ENCODE results near the gene ARHGAP25. TPM values are rescaled to one million over a fixed set of nuclear protein-coding genes. Genes with fewer than 3 reads are reported as not detected.
A peak's percentile ranks its signal among the peaks of the same experiment; 100 is the strongest.

Gene ARHGAP25
- total RNA-seq, 2 experiments from 2014 or later, result 18.6 to 43.8 TPM

- no peaks in the 10 kb centered on the region for H3K79me2 ChIP-seq (ENCODE audit: insufficient read depth, low read depth, low read length)
- H3K4me3 ChIP-seq (ENCODE audit: low read depth, low read length, poor library complexity, severe bottlenecking), result no peak overlapping the region
- ChIA-PET CTCF (ENCODE audit: unreplicated experiment) (no interaction called here), POLR2A (interaction anchor here (1.1 kb wide), 1 partner anchor 99 kb away, joined by 3 read pairs; no protein-coding TSS in a partner anchor)
- no TSS peak for BruUV-seq (replicated peaks)
- H4K20me1 ChIP-seq (ENCODE audit: insufficient read depth, low read length), result no peaks in the 10 kb centered on the region
- DNase-seq (ENCODE audit: low spot score), result no peak
- no peaks in the 10 kb centered on the region for H3K36me3 ChIP-seq (ENCODE audit: insufficient read depth, low read length)
- peak overlapping the region; percentile 47 for H3K4me2 ChIP-seq (ENCODE audit: low read length)
- H2AFZ ChIP-seq (ENCODE audit: low read length), result peak overlapping the region; percentile 90
- H3K9me3 ChIP-seq (ENCODE audit: low read length), result no peaks in the 10 kb centered on the region
- TF ChIP-seq EZH2phosphoT487 (IDR thresholded peaks at IDR 0.05; ENCODE audit: borderline replicate concordance, low read depth, low read length) (no peak), CTCF (conservative IDR thresholded peaks at IDR 0.05; ENCODE audit: low read length) (no peak)
- peaks cover 72% of the 10 kb centered on the region for H3K4me1 ChIP-seq (ENCODE audit: insufficient read depth, low read length, poor library complexity, severe bottlenecking)
- intact Hi-C loops (cut with micrococcal nuclease; ENCODE audit: unreplicated experiment), result no loop called here
- no peaks in the 10 kb centered on the region for H3K9me2 ChIP-seq (ENCODE audit: insufficient read depth, low read length)
- no peak overlapping the region for H3K27ac ChIP-seq (ENCODE audit: low read depth, low read length, poor library complexity, severe bottlenecking)
These were observed 98.6 kb downstream of the ARHGAP25 start for GRCh38 chr2:68833162-68833561.

GRCh38 chr2:68834737-68835376, 100.2 kb downstream of the ARHGAP25 start:
- no peak overlapping the region for H3K4me3 ChIP-seq (ENCODE audit: low read depth, low read length, poor library complexity, severe bottlenecking)
- H3K4me1 ChIP-seq (ENCODE audit: insufficient read depth, low read length, poor library complexity, severe bottlenecking), result peaks cover 62% of the 10 kb centered on the region
- peaks cover 8% of the 10 kb centered on the region for H3K9me3 ChIP-seq (ENCODE audit: low read length)
- peak overlapping the region; percentile 27; the same call in 1 of the 2 replicates for H3K4me2 ChIP-seq (ENCODE audit: low read length)
- no peak for TF ChIP-seq EZH2phosphoT487 (IDR thresholded peaks at IDR 0.05; ENCODE audit: borderline replicate concordance, low read depth, low read length)
- no peak for TF ChIP-seq CTCF (conservative IDR thresholded peaks at IDR 0.05; ENCODE audit: low read length)
- DNase-seq (ENCODE audit: low spot score), result no peak
- no peaks in the 10 kb centered on the region for H3K36me3 ChIP-seq (ENCODE audit: insufficient read depth, low read length)
- intact Hi-C loops (cut with micrococcal nuclease; ENCODE audit: unreplicated experiment), result loop anchor here (5.0 kb wide), 1 partner anchor 373 kb away; no protein-coding TSS in a partner anchor
- H2AFZ ChIP-seq (ENCODE audit: low read length), result peak overlapping the region; percentile 69; the same call in 1 of the 2 replicates
- CTCF ChIA-PET (ENCODE audit: unreplicated experiment), result no interaction called here
- H3K27ac ChIP-seq (ENCODE audit: low read depth, low read length, poor library complexity, severe bottlenecking), result no peak overlapping the region
- BruUV-seq (replicated peaks), result no TSS peak
- POLR2A ChIA-PET, result interaction anchor here (0.5 to 2.1 kb wide), 6 partner anchors 14 to 93 kb away, joined by 3 to 5 read pairs (median 5); no protein-coding TSS in a partner anchor
- H4K20me1 ChIP-seq (ENCODE audit: insufficient read depth, low read length), result no peaks in the 10 kb centered on the region
- H3K79me2 ChIP-seq (ENCODE audit: insufficient read depth, low read depth, low read length), result no peaks in the 10 kb centered on the region
- no peaks in the 10 kb centered on the region for H3K9me2 ChIP-seq (ENCODE audit: insufficient read depth, low read length)

DNA sequence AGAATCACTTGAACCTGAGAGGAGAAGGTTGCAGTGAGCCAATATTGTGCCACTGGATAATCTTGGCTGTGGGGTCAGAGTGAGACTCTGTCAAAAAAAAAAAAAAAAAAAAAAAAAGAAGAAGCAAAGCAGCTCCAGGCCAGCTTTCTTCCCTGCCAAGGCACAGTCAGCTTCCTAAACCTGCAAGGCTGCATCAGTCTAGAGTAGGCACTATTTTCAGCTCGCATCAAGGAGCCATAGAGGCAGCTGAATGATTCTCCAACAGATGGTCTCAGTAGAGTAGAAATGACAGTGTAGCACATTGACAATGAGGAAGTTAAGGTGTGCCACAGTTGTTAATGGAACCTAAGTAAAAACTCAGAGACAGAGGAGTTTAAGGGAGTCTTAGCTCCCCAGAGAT, 101.0 kb downstream of the ARHGAP25 start:
- CTCF ChIA-PET (ENCODE audit: unreplicated experiment), result interaction anchor here (0.7 to 1.6 kb wide), 3 partner anchors 38 to 144 kb away, joined by 3 to 5 read pairs (median 5); no protein-coding TSS in a partner anchor

More for the DNA sequence above, 101.0 kb downstream of the ARHGAP25 start:
- H3K36me3 ChIP-seq (ENCODE audit: insufficient read depth, low read length), result no peaks in the 10 kb centered on the region
- peaks cover 61% of the 10 kb centered on the region for H3K4me1 ChIP-seq (ENCODE audit: insufficient read depth, low read length, poor library complexity, severe bottlenecking)
- H3K9me3 ChIP-seq (ENCODE audit: low read length), result peaks cover 14% of the 10 kb centered on the region
- H3K27ac ChIP-seq (ENCODE audit: low read depth, low read length, poor library complexity, severe bottlenecking), result peak overlapping the region; percentile 27
- no peak overlapping the region for H3K4me3 ChIP-seq (ENCODE audit: low read depth, low read length, poor library complexity, severe bottlenecking)
- no peaks in the 10 kb centered on the region for H3K9me2 ChIP-seq (ENCODE audit: insufficient read depth, low read length)
- peak overlapping the region; percentile 27 for H3K4me2 ChIP-seq (ENCODE audit: low read length)
- H2AFZ ChIP-seq (ENCODE audit: low read length), result peak overlapping the region; percentile 69; the same call in 1 of the 2 replicates
- TF ChIP-seq EZH2phosphoT487 (IDR thresholded peaks at IDR 0.05; ENCODE audit: borderline replicate concordance, low read depth, low read length) (no peak), CTCF (conservative IDR thresholded peaks at IDR 0.05; ENCODE audit: low read length) (no peak)
- POLR2A ChIA-PET, result interaction anchor here (0.5 to 2.1 kb wide), 14 partner anchors 14 to 1404 kb away, joined by 3 to 6 read pairs (median 4); no protein-coding TSS in a partner anchor
- H3K79me2 ChIP-seq (ENCODE audit: insufficient read depth, low read depth, low read length), result no peaks in the 10 kb centered on the region
- no TSS peak for BruUV-seq (replicated peaks)
- peak; percentile 76 for DNase-seq (ENCODE audit: low spot score)
- intact Hi-C loops (cut with micrococcal nuclease; ENCODE audit: unreplicated experiment), result loop anchor here (2.0 to 5.0 kb wide), 3 partner anchors 59 to 373 kb away; no protein-coding TSS in a partner anchor
- no peaks in the 10 kb centered on the region for H4K20me1 ChIP-seq (ENCODE audit: insufficient read depth, low read length)
